CD4-positive, alpha-beta T cell treated with Interleukin-2 at 100 ng/mL for 4 hours (primary cell): ENCODE data around the gene PCMT1.

Experiments
- DNase-seq: peaks from one replicate; pipeline ENCODE4 v3.0.0-alpha.2; 2020; ENCODE audit warnings: low spot score

PCMT1 gene

DNA sequence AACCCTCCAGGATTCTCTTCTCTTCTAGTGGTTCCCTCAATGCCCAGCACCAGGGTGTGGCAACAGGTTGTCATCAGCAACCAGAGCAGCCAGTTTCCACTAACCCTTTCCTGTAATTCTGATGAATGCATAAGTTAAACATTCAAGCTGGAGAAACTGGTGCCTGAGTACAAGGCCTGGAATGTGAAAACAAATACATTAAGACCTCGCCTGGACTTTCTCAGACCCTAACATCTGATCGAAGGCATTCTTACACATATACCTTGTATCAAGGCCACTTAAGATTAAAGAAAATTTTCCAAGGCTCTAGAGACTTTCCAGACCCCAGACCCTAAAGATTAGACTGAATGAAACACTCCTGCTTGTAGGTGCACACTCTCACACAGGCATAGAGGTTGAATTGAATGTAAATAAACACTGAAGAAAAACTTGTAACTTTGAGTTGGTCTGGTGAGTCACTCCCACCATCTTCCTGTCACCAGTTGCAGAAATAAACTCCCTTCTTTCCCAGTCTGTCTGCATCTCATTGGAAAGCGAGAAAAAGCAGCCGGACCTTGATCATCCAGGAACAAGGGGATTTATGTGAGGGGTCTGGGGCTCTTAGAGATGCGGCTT, 105.6 kb downstream of the PCMT1 start:
- no peak for DNase-seq

DNA sequence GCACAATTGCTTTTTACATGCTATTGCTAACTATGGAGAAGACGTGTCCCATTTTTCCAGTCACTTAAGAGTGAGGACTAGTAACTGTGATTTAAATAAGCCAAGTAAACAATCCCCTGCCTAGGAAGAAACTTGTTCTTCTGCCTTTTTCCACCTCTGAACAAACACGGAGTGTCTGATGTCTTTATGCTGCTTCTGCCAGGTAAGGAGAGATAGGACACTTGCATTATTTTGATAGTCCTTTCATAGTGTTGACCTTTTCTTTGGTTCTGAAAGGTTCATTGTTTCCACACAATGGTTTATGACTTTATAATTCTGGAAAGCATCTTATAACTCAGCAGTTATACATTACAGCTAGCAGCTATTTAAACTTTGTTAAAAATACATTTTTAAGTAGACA, 106.2 kb downstream of the PCMT1 start:
- no peak for DNase-seq

DNA sequence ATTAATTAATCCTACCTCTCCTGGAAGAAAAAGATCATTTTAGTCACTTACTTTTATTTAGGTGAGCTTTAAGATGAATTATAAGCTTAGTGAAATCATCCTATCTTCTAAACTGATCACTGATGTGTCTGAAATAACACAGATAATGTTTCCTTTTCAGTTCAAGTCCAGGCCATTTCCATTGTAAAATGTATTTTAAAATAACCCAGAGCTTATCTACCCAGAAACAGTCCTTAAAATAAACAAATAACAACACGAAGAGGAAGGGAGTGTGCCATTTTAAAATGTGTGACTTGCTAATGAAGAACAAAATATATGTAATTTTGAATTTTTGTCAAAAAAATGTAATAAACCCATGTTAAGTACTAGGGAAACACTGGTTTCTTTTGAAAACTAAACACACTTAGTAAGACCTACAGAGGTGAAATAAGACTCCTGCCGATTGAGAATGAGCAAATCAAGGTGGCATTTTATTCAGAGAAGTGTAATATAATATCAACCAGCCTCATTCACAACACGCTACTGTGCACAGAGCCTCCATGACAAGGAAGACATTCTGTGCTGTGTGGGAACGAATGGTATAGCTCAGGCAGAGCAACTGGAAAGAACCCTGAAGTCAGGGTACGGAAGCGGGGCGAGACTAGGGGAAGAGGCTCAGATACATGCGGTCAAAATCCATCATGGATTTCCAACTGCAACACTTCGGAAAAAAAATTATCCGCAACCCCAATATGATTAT, 106.9 kb downstream of the PCMT1 start:
- no peak for DNase-seq

DNA sequence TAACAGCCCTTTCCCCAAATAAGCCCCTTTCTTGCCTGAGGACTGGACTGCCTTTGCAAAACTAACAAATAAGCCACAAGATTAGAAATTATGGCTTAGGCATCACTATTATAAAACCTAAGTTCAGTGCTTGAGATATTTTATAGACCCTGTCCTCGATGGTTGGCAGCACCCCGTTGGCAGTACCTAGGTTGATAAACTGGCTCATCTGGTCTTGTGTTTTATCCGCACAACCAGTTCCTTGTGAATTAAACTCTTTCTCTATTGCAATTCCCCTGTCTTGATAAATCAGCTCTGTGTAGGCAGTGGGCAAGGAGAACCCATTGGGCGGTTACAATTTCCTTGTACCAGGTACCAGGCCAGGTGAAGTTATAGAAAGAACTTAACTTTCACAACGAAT, 108.0 kb downstream of the PCMT1 start:
- DNase-seq = no peak

DNA sequence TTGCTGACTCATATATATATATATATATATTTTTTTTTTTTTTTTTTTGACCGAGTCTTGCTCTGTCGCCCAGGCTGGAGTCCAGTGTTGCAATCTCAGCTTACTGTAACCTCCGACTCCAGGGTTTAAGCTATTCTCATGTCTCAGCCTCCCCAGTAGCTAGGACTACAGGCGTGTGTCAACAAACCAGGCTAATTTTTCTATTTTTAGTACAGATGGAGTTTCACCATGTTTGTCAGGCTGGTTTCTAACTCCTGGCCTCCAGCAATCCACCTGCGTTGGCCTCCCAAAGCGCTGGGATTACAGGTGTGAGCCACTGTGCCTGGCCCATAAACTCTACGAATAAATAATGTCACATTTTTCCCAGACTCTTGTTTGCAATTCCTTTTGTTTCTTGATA, 109.8 kb downstream of the PCMT1 start:
- DNase-seq = no peak

DNA sequence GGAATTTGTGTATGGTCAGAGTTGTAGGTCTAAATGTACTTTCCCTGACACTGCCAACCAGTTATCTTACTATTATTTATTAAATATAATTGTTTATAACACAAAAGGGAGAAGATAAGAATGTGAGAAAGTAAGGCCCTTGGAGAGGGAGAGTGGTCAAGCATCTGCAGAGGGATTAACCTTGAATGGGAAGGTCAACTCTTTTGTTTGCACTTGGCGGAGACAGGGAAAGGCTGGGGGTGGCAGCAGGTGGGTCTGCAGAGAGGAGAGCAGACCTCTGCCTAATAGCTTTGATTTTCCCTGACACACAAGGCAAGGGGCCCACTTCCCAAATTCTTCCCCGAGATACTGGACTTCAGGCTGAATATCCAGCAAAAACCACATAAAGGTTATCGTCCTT, 110.4 kb downstream of the PCMT1 start:
- DNase-seq = no peak

DNA sequence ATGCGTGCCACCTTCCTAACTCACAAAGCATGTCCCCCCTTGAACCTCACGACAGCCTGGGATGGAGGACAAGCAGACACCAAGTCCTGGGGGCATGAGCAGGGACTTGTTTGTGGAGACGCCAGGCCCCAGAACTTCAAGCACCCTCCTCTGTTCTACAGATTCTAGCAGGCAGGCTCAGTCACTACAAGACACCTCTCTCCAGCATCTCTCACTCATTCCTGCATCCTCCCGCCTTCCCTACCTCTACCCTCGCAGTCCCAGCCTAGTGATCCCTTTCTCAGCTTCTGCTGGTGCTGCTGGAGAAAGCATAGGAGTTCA, 110.9 kb downstream of the PCMT1 start:
- DNase-seq = no peak
